Kidney epithelial cell (primary cell): ENCODE data around the gene PRCD. TPM values are rescaled to one million over a fixed set of nuclear protein-coding genes. Genes with fewer than 3 reads are reported as not detected.

ENCODE experiments used
- DNase-seq: peaks from one replicate; pipeline ENCODE4 v3.0.0-alpha.2; 2010; ENCODE audit warnings: low read depth
- H3K27me3 ChIP-seq: 2 replicates; pipeline ENCODE4 v1.6.0; 2011; ENCODE audit warnings: low read length; ENCODE audit not compliant: control insufficient read depth, insufficient read depth
- H3K36me3 ChIP-seq: 2 replicates; pipeline ENCODE4 v1.5.1; 2011; ENCODE audit warnings: low read length; ENCODE audit not compliant: control insufficient read depth, insufficient read depth
- H3K4me3 ChIP-seq: 2 replicates; pipeline ENCODE4 v1.5.1; 2011; ENCODE audit warnings: low read depth, mild to moderate bottlenecking, control low read depth, low read length
- total RNA-seq: library from RNA; depleted of rRNA; stranded (reverse); fragments of >200 nt; gene quantifications from 2 replicates; pipeline ENCODE4 v1.2.3, GENCODE V29; 2015
- TF ChIP-seq, protein P1 (sequence below): IDR thresholded peaks from 2 replicates; pipeline ENCODE4 v1.5.1; 2011; ENCODE audit warnings: mild to moderate bottlenecking, moderate library complexity, low read length, control low read depth, inconsistent platforms; ENCODE audit not compliant: insufficient read depth, poor library complexity, severe bottlenecking

The PRCD gene
- total RNA-seq, 1 donor from 2014 or later, result not detected

DNA sequence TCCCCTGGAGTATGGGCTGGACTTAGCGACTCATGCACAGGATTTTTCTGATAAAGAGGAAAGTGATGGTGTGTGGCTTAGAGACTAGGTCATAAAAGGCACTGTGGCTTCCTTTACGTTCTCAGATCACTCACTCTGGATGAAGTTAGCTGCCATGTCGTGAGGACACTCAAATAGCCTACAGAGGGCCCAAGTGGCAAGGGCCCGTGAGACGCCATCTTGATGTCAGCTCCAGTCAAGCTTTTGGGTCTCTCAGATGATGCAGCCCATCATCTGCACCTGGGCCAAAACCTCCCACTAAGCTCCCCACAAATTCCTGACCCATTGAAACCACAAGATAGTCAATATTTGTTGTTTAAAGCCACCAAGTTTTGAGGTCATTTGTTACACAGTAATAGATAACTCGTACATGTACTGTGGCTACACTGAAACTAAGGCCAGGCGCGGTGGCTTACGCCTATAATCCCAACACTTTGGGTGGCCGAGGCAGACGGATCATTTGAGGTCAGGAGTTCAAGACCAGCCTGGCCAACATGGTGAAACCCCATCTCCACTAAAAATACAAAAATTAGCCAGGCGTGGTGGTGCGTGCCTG is 31.1 kb downstream of the PRCD start:
- TF ChIP-seq, protein P1, sequence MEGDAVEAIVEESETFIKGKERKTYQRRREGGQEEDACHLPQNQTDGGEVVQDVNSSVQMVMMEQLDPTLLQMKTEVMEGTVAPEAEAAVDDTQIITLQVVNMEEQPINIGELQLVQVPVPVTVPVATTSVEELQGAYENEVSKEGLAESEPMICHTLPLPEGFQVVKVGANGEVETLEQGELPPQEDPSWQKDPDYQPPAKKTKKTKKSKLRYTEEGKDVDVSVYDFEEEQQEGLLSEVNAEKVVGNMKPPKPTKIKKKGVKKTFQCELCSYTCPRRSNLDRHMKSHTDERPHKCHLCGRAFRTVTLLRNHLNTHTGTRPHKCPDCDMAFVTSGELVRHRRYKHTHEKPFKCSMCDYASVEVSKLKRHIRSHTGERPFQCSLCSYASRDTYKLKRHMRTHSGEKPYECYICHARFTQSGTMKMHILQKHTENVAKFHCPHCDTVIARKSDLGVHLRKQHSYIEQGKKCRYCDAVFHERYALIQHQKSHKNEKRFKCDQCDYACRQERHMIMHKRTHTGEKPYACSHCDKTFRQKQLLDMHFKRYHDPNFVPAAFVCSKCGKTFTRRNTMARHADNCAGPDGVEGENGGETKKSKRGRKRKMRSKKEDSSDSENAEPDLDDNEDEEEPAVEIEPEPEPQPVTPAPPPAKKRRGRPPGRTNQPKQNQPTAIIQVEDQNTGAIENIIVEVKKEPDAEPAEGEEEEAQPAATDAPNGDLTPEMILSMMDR, result no peak
- Histone ChIP-seq H3K4me3 (no peak overlapping the region), H3K27me3 (no peaks in the 10 kb centered on the region), H3K36me3 (no peaks in the 10 kb centered on the region)
- no peak for DNase-seq

DNA sequence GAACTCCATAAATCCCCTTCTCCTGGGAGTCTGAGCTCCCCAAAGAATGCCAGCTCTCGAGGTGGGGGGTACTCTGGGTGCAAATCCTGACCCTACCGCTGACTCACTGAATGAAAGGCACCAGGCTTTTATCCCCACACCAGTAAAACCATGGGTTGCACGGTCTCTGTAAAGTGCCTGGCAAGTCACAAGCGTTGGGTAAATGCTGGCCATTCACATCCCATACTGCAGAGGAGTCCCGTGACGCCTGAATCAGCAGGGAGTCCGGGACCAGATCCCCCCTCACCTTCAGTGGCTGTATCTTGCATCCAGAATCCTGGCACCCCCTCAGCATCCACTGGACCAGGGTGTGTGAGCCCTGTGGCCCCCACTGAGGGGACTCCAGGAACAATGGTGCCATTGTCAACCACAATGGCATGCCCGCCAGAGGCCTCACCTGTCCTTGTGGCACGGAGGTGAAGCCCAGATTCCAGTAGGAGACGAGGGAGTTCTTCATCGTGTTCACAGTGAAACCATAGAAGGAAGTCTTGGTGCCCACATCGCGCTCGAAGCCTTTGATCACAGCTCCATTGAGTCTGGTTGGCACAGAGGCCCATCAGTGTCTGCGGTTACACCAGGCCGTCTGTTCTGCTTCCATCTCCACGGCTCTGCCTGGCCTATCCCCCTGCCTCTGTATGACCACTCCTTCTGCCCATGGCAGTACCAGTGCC is 32.5 kb downstream of the PRCD start:
- Histone ChIP-seq H3K27me3 (no peaks in the 10 kb centered on the region), H3K36me3 (no peaks in the 10 kb centered on the region), H3K4me3 (no peak overlapping the region)
- TF ChIP-seq, protein P1, result no peak
- no peak for DNase-seq

DNA sequence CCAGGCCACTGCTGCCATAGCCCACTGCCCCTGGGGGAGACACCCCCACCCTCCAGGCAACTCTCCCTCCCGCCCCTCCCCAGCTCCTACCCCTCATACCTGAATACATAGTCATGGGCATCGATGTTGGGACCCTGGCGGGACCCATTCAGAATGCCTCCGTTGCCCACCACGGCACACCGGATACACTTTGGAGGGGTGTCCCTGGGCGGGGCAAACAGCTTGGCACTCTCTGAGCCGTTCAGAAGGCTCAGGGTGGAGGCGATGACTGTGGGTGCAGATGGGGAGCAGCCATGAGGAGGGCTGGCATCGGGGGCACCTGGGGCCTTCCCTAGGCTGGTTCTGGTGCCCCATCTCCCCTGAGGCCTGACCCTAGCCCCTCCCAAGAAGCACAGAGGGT is 33.3 kb downstream of the PRCD start:
- no peaks in the 10 kb centered on the region for H3K36me3 ChIP-seq
- TF ChIP-seq, protein P1, result no peak

DNA sequence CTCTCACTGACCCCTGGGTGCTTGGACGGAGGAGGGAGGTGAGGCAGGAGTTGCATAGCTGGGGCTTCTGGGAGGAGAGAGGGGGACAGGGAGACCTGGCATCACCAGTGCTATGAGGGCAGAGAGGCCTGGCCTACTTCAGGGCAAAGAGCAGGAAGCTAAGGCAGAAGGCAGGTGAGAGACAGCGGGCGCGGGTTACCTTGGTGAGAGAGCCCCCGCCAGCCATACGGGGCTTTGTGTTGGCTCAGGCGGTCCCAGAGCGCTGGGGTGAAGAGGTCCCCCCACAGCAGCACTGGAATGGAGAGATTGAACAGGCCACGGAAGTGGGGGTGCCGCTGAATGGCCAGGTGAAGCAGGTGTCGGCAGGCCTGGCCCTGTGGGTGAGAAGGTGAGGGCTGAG is 34.3 kb downstream of the PRCD start:
- Histone ChIP-seq H3K4me3 (no peak overlapping the region), H3K27me3 (no peaks in the 10 kb centered on the region), H3K36me3 (no peaks in the 10 kb centered on the region)
- DNase-seq, result no peak
- TF ChIP-seq, protein P1, result no peak

More for the DNA sequence above, 33.3 kb downstream of the PRCD start:
- DNase-seq, result no peak
- Histone ChIP-seq H3K4me3 (no peak overlapping the region), H3K27me3 (no peaks in the 10 kb centered on the region)

DNA sequence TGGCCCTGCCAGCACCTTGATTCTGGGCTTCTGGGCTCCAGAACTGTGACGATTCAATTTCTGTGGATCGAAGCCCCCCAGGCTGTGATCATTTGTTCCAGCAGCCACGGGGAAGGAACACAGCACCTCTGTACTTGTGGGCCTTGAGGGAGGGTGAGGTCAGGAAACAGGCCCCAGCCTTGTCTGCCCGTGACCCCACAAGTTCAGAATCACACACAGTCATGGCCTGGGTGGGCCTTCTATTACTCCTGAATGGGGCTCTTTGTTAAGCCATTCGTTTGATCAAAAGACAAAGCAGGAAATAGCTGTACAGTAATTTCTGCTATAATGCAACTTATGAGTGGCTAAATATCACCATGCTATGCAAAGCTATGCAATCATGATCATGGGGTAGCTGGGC is 35.7 kb downstream of the PRCD start:
- no peak for DNase-seq
- Histone ChIP-seq H3K4me3 (no peak overlapping the region), H3K36me3 (no peaks in the 10 kb centered on the region), H3K27me3 (no peaks in the 10 kb centered on the region)
- TF ChIP-seq, protein P1, result no peak
